HS-27A (cell line): ENCODE data around the gene GAB2.
"Not testable (repeated sequence)": the region's sequence is repeated elsewhere in the genome, so short reads cannot be mapped to it uniquely, and the experiment has no call there.

Experiments
- DNase-seq: peaks from one replicate; pipeline ENCODE4 v3.0.0-alpha.2; 2012; ENCODE audit warnings: low read depth, missing footprints

The GAB2 gene

DNA sequence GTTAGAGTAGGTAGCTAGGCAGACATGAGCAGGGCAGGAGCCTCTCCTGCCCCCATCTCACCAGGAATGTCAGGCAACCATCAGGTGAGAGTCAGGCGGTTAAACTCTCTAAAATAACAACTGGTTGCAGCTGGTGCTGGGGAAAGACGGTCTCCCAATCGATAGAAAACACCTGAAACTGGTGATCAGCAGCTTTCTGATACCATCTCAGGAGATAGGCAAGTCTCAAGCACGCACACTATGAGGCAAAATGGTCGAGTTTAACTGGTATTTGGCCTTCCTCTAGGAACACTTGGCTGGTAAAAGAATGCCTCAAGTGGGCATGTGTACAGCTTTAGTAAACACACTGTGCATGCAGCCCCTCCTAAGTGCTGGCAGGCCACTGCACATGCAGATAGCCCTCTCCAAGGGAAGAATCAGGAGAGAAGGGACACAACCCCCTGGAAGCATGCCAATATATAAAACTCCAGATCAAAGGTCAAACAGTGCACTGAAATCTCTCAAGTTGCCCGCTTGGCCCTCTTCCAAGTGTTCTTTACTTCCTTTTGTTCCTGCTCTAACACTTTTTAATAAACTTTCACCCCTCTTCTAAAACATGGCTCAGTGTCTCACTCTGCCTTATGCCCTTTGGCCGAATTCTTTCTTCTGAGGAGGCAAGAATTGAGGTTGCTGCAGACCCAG is 140.2 kb downstream of the GAB2 start:
- DNase-seq = no peak

DNA sequence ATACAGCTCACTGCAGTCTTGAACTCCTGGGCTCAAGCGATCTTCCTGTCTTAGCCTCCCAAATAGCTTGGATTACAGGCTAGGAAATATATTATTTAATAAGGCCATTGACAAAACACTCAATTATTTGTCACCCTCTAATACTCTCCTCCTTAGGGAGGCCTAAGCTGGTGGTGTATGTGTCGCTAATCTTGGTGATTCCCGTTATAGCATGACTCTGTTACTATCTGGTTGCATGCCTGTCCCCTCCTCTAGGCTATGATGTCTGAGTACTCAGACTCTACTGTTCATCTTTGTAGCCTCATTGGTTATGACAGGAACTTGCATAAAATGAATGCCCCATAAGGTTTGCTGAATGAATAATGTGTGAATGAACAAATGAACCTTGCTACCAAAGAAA is 141.3 kb downstream of the GAB2 start:
- no peak for DNase-seq

DNA sequence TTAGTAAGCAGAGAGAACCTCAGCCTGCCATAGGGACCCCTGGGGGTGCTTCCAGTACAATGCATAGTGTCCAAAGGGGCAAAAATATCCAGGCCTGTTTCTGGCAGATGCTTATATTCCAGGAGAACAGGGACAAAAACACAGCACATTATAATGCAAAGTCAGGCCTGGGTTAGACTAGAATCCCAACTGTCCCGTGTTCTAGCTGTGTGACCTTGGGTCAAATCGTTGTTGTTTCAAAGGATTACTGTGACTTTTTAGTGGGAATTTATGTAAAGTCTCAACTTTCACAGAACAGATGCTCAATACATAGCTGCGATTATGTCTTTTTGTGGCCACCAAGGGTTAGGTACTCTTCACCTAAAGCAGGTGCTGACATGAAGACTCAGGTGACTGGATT is 142.9 kb downstream of the GAB2 start:
- no peak for DNase-seq

DNA sequence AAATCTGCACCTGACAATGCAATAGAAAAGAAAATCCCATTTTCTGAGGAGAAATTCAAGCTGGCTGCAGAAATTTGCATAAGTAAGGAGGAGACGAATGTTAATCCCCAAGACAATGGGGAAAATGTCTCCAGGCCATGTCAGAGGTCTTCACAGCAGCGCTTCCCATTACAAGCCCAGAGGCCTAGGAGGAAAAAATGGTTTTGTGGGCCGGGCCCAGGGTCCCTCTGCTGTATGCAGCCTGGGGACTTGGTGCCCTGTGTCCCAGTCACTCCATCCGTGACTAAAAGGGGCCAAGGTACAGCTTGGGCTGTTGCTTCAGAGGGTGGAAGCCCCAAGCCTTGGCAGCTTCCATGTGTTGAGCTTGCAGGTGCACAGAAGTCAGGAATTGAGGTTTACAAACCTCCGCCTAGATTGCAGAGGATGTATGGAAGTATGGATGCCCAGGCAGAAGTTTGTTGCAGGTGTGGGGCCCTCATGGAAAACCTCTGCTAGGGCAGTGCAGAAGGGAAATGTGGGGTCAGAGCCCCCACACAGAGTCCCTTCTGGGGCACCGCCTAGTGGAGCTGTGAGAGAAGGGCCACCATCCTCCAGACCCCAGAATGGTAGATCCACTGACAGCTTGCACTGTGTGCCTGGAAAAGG is 144.9 kb downstream of the GAB2 start:
- not testable (repeated sequence) for DNase-seq

DNA sequence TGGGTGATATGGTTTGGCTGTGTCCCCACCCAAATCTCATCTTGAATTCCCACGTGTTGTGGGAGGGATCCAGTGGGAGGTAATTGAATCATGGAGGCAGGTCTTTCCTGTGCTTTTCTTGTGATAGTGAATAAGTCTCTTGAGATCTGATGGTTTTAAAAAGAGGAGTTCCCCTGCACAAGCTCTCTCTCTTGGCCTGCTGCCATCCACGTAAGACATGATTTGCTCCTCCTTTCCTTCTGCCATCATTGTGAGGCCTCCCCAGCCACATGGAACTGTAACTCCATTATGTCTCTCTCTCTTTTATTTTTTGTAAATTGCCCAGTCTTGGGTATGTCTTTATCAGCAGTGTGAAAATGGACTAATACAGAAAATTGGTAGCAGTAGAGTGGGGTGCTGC is 145.8 kb downstream of the GAB2 start:
- DNase-seq = not testable (repeated sequence)

DNA sequence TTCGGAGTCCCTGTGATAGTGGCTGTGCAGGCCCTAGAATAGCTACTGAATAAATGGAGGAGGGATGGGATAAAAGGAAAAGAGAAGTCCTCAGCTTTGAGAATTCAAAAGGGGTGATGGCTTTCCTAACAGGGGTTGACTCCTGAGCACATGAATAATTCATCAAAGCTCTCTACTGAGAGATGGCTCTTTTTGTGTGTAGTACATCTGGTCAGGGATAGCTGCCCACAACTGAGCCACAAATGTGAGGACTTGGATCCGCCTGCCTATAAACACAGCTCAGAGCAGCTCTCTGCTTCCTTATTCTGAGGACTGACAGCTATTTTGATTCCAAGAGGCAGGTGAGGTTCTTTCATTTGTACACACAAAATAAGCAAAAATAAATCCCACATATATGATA is 146.6 kb downstream of the GAB2 start:
- DNase-seq = no peak

DNA sequence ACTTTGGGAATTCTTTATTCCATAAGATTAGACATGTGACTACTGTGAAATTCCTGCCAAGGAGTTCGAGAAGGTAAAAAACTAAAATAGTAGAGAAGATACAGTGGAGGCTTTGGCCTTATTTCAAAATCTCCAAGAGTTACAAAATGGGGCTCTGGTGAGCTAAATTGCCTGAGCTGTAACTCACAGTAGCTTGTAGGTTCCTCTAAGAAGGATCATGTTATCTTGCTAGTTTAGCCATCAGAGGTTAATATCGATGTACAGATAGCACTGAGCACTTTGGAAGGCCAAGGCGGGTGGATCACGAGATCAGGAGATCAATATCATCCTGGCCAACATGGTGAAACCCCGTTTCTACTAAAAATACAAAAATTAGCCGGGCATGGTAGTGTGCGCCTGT is 147.8 kb downstream of the GAB2 start:
- DNase-seq = no peak

DNA sequence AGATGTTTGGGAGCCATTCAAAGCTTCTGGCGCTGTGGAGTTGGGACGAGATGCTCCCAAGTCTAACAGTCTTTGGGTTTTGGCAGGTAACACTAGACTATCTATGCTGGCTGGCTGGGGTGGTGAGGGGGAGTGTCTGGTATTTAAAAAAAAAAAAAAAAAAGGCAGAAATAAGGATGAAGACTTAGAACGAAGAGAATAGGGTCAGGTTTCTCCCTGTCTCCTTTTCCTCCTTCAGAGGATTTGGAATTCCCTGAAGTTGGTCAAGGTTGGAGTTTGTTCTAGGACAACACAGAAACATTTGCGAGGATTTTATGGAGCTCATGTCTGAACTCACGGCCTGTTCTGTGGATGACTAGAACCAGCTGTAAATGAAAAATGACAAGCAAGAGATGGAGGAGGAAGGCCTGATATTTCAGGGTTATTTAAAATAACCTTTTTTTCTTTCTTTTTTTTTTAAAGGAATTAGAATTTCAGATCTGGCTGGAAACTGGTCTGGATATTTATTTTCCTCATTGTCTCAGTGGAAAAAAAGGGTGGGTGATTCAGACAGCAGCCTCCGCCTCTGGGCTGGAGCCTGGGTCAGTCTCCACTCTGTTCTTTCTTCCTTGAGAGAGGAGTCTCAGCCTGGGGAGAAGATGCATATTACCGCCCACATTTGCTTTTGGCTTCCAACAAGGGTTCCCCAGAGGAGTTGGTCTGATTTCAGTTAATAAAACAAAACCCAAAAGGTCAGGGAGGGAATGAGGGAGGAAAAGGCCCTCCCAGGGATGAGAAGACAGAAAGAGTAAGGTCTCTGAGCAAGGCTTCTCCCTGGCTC is 148.8 kb downstream of the GAB2 start:
- no peak for DNase-seq

DNA sequence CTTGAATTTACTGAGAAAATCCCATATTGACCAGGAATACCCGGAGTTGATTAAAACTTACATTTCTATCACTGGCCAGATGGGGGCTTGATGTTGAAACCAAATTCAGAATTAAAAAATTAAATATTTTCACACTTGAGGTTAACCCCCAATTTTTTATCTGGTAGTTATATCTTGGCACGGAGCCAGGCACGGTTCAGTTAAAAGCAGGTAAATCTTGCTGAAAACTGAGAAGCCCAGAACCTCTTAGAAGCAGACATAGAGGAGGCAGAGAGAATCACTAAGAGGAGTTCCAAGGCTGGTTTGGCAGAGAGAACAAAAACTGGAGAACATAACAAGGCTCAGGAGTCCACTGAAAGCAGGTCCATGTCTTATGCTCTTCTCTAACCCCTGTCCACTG is 151.2 kb downstream of the GAB2 start:
- DNase-seq = no peak

DNA sequence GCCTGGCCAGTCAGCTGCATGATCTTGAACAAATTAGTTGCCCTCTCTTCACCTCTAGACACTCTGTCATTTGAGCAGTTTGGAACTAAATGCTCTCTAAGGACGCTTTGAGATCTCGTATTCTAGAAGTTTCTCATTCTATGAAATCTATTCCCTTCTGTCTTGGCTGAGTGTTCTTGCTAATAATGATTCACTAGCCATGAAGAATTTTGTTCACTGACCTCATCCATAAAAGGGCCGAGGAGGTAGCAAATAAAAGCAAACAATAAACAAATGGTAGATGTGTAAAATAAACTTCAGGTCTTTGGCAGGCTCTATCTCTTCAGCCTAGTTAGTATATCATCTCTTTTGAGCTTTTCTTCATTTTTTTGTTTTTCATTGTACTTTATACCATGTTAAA is 152.3 kb downstream of the GAB2 start:
- DNase-seq = no peak

DNA sequence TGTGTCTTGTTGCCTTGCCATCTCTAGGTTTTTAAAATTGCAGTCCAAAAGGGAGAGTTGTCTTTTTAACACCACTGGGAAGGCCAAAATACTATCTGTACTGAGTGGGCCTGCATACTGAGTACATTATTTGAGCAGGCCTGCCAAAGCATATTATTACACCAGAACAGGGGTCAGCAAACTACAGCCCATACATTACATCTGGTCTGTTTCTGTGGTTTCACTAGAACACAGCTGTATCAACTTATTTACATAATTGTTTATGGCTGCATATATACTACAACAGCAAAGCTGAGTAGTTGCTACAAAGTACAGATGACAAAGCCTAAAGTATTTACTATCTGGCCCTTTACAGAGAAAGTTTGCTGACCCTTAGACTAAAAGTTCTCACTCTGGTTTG is 154.9 kb downstream of the GAB2 start:
- DNase-seq = no peak

DNA sequence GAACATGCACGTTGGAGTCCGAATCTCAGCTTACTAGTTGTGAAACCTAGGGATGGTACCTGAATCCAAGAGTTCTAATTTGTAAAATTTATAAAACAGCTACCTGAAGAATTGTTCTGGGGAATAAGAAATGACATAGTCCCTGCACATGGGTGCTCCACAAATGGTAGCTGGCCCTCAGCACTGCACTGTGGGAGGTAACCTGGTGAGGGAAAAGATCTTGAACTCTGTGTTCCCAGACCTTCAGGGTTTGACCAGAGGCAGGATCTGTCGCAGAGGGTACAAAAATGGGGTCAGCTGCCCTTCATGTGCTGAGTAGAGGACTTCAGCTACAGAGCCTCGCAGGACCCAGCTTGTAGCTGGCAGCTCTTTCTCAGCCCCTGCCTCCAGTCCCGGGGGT is 155.4 kb downstream of the GAB2 start:
- no peak for DNase-seq

DNA sequence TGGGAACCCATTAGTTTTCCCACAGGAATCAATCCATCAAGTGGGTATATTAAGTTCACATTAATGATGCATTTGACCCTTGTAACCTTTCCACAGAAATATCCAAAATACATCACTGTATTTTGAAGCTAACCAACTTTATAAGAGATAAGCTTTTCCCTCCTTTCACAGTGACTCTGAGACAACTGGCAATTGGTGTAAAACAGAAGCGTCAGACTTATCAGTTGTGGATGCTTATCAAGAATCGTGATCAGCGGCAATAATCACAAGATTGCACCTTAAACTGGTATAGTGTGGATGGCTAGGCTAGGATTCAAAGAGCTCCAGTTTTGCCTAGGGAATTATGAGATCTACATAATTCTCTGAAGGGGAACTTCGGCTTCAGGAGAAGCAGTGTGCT is 155.8 kb downstream of the GAB2 start:
- DNase-seq = no peak

DNA sequence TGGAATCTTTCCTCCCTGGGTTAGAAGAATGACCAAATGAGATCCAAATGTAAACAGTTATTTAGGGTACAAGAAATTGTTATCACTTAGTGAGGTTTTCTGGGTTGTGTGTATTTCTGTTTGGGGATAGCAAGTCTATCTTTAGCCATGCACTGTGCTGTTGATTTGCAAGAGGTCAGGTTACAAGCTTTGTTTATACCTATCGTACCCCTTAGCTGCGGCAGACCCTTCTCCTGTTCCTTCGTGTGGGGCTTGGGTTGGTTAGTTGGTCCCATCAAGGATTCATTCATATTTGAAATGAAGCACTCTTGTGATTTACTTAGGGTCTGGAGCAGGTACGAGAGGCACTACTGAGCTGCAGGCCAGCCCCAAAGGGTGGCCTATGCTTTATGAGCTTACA is 156.3 kb downstream of the GAB2 start:
- DNase-seq = no peak

DNA sequence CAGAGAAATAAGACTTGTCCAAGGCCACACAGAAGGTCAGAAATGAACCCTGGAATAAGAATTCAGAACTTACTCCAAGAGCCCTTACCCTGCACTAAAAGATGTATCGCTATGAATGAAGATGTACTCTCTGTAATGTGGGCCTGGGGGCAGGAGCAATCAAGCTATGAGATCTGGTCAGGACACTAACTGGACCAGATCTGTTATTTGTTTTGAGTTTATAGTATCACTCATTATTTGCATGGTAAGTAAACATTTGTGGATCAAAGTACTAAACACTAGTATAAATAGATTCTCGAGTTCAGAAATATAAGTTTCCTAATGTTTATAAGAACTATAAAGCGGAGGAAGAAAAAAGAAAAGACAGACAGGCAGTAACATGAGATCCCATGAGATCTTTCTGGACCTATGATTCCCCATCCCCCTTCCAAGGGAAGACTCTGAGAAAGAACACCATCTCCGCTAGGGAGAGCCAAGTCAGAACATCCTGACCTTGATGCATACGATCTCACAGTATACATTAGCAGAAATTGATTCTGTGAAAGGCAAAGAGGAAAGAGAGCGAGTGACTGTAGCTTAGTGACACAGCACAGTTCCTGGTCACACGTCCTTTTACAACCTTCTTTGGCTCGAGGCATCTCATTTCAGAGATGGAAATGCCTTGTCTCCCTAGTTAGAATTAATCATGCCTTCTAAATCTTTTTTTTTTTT is 157.7 kb downstream of the GAB2 start:
- no peak for DNase-seq

DNA sequence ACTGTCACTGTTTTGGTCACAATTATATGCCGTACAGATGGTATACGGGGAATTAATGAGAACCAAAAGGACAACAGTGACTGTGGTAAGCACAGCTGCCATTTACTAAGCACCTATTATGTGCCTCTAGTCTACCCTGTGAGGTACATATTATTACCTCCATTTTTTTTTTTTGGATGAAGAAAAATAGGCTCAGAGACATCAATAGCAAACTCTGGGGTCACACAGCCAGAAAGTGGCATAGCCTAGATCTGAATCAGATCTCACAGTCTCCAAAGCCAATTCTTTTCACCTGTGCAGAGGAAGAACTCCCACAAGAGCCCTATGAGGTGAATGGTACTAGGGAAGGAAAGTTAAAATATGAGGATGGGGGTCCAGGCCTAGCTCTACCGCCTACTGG is 160.0 kb downstream of the GAB2 start:
- DNase-seq = no peak

DNA sequence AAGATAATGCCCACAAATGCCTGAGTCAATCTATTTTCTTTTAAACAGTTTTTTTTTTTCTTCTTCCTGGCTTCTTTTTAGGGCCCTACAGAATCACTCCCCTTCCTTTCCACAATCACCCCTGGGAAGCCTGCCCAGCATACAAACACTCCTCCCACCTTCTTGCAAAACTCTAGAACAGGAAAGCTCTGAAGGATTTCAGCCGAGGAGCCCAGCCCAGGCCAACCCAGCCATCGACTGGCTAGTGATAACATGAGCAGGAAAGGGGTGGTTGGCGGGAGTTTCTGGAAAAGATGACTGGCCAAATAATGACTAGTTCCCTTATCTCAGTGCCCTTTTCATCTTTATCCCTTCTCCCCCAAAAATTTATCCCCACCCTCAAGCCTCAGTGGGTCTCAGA is 160.7 kb downstream of the GAB2 start:
- no peak for DNase-seq

DNA sequence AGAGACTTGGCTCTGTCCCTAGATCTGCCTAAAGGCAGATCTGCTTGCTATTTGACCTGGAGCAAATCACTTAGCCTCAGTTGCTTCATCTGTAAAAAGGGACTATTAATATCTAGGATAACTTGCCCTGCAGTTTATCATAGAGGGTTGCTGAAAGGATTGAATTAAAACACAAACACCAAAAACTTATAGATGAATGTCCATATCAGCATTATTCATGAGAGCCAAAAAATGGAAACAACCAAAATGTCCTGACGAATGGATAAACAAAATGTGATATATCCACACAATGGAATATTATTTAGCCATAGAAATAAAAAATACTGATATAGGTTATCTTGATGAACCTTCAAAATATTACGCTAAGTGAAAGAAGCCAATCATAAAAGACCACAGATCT is 161.7 kb downstream of the GAB2 start:
- no peak for DNase-seq

DNA sequence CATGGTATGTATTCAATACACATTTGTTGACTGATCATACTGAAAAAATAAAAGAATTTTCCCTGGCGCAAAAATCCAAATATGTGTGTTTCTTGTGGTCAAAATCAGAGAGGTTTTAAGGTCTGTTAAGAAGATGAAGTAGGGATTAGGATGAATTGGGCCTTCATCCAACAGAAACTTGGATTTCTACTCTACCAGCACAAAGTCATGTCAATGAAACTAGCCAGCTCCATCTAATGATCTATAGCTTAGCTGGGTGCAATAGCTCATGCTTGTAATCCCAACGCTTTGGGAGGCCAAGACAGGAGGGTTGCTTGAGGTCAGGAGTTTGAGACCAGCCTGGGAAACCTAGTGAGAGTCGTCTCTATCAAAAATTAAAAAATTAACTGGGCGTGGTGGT is 163.4 kb downstream of the GAB2 start:
- DNase-seq = no peak

DNA sequence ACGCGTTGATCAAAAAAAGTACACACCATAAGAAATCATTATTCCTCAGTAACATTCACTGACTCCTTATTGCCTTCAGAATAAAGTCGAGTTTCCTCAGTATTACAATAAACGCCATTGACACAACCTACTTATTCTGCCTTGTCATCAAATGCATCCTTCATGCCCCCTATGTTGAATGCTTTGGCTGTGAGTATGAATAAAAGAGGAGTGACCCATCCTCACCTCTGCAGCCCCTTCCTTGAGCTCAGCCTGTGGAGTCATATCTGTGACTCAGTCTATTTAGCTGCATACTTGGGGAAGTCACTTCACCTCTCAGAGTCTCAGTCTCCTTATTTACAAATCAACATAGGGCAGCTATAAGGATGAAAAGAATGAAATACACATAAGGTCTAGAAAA is 163.8 kb downstream of the GAB2 start:
- DNase-seq = no peak

DNA sequence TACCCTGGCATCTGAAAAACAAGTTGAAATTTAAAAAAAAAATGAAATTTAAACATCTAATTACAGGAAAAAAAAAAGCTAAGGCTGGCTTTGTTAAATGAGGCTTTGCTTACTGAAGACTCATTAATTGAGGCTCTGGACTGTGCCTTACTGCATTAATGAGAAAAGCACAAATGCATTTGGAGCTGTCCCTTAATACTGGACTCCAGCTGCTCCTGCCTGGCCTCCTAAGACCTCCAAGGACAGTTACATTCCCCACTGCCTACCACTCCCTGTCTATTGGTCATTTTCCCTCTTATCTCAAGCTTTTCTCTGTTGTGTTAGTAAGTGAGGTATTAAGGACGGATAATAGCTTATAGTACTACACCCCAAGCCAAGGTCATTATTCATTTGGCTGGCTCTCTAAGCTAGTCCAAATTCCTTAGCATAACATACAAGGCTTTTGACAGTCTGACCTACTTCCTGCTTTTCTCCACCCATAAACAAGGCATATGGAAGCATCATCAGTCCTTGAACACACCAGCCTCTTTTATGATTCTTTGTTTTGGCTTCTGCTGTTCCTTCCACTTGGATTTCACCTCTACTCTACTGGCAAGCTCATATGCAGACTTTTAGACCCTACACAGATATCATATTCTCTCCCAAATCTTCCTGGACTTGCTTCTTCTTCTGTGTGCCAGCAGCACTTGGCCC is 166.4 kb downstream of the GAB2 start:
- peak; percentile 15 for DNase-seq

DNA sequence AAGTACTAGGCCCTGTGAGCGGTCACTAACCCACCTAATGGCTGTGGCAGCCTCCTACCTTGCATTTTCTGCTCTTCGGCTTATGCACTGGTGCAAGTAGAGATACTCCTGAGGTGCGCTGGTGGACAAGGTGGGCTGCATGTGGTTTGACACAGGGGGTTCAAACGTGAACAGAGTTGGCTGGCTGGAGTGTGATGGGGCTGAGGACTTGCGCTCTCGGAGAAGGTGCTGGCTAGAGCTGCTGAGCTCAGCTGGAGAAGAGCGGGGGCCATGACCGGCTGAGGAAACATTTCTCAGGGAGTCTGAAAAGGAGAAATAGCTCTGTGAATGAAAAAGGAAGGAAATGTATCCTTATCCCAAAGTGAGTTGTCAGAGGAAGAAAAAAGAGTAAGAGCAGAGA is 167.5 kb downstream of the GAB2 start:
- DNase-seq = no peak
